Mesenchymal stem cell (in vitro differentiated cells and primary cell): Measurements from ENCODE around the gene MACC1. TPM values are rescaled to one million over a fixed set of nuclear protein-coding genes. Genes with fewer than 3 reads are reported as not detected.
A peak's percentile ranks its signal among the peaks of the same experiment; 100 is the strongest.

Experiments
- DNase-seq: peaks from one replicate; pipeline ENCODE4 v3.0.0-alpha.2; 2013
- H2AFZ ChIP-seq: one replicate; pipeline ENCODE4 v1.6.1; 2013; ENCODE audit warnings: low read depth, mild to moderate bottlenecking, control low read depth, inconsistent platforms, low read length, moderate library complexity
- H2AK5ac ChIP-seq: 2 replicates; pipeline ENCODE4 v1.6.1; 2013; ENCODE audit warnings: low read length, moderate library complexity, mild to moderate bottlenecking, inconsistent platforms; ENCODE audit not compliant: severe bottlenecking
- H2BK120ac ChIP-seq: one replicate; pipeline ENCODE4 v1.6.1; 2013; ENCODE audit warnings: low read depth, mild to moderate bottlenecking, inconsistent platforms, low read length, moderate library complexity
- H2BK12ac ChIP-seq, 2 experiments: one replicate each; pipeline ENCODE4 v1.6.1; 2013; ENCODE audit warnings: inconsistent platforms in 2 of 2, low read length in 2 of 2, mild to moderate bottlenecking in 2 of 2, moderate library complexity in 2 of 2, control low read depth in 1 of 2
- H2BK15ac ChIP-seq: one replicate; pipeline ENCODE4 v1.6.1; 2013; ENCODE audit warnings: mild to moderate bottlenecking, low read depth, inconsistent platforms; ENCODE audit not compliant: poor library complexity, severe bottlenecking
- H2BK5ac ChIP-seq: 2 replicates; pipeline ENCODE4 v1.6.1; 2013; ENCODE audit warnings: low read depth, mild to moderate bottlenecking, low read length, control low read depth, inconsistent platforms; ENCODE audit not compliant: poor library complexity, severe bottlenecking
- H3K14ac ChIP-seq, 2 experiments: one replicate each; pipeline ENCODE4 v1.6.1; 2013; ENCODE audit warnings: inconsistent platforms in 2 of 2, low read length in 2 of 2, control low read depth in 1 of 2, mild to moderate bottlenecking in 1 of 2, moderate library complexity in 1 of 2
- H3K18ac ChIP-seq, 2 experiments: one replicate each; pipeline ENCODE4 v1.6.1; 2013; ENCODE audit warnings: inconsistent platforms in 2 of 2, low read length in 2 of 2, control low read depth in 1 of 2, low read depth in 1 of 2, mild to moderate bottlenecking in 1 of 2
- H3K23ac ChIP-seq, 2 experiments: one replicate each; pipeline ENCODE4 v1.6.1; 2013; ENCODE audit warnings: inconsistent platforms in 2 of 2, low read length in 2 of 2, mild to moderate bottlenecking in 2 of 2, moderate library complexity in 2 of 2, control low read depth in 1 of 2
- H3K27ac ChIP-seq: 2 replicates; pipeline ENCODE4 v1.5.1; 2013; ENCODE audit warnings: mild to moderate bottlenecking, moderate library complexity, low read length, control low read depth, inconsistent platforms; ENCODE audit not compliant: poor library complexity, severe bottlenecking
- H3K27me3 ChIP-seq, 2 experiments: 2 replicates each; pipeline versions ENCODE4 v1.6.1 to v1.7.0; 2013; ENCODE audit warnings: low read length in 2 of 2, mild to moderate bottlenecking in 2 of 2, moderate library complexity in 2 of 2, control low read depth in 1 of 2, inconsistent platforms in 1 of 2; ENCODE audit not compliant: control insufficient read depth in 1 of 2, insufficient read depth in 1 of 2
- H3K36me3 ChIP-seq, 2 experiments: 2 replicates each; pipeline versions ENCODE4 v1.6.1 to v1.7.0; 2013; ENCODE audit warnings: low read length in 2 of 2, control low read depth in 1 of 2, inconsistent platforms in 1 of 2, low read depth in 1 of 2, mild to moderate bottlenecking in 1 of 2; ENCODE audit not compliant: insufficient read depth in 2 of 2, control insufficient read depth in 1 of 2
- H3K4ac ChIP-seq, 2 experiments: one replicate each; pipeline ENCODE4 v1.6.1; 2013; ENCODE audit warnings: inconsistent platforms in 2 of 2, low read length in 2 of 2, mild to moderate bottlenecking in 2 of 2, moderate library complexity in 2 of 2, control low read depth in 1 of 2, low read depth in 1 of 2
- H3K4me1 ChIP-seq: 2 replicates; pipeline ENCODE4 v1.6.1; 2013; ENCODE audit warnings: low read depth, low read length, control low read depth; ENCODE audit not compliant: control insufficient read depth, insufficient read depth
- H3K4me2 ChIP-seq: 2 replicates; pipeline ENCODE4 v1.6.1; 2013; ENCODE audit warnings: low read length, mild to moderate bottlenecking, inconsistent platforms; ENCODE audit not compliant: poor library complexity, severe bottlenecking
- H3K4me3 ChIP-seq, 2 experiments: 2 replicates each; pipeline versions ENCODE4 v1.5.1 to v1.7.0; 2013; ENCODE audit warnings: low read length in 2 of 2, mild to moderate bottlenecking in 2 of 2, control low read depth in 1 of 2, low read depth in 1 of 2; ENCODE audit not compliant: insufficient read depth in 1 of 2
- H3K79me1 ChIP-seq: replicated peaks from 2 replicates; pipeline ENCODE4 v1.6.1; 2013; ENCODE audit warnings: mild to moderate bottlenecking, control low read depth, low read length, inconsistent platforms; ENCODE audit not compliant: poor library complexity, severe bottlenecking
- H3K9ac ChIP-seq: 2 replicates; pipeline ENCODE4 v1.7.0; 2013; ENCODE audit warnings: mild to moderate bottlenecking, low read length, moderate library complexity
- H3K9me3 ChIP-seq: 2 replicates; pipeline ENCODE4 v1.7.0; 2013; ENCODE audit warnings: mild to moderate bottlenecking, low read length; ENCODE audit not compliant: control insufficient read depth
- H4K8ac ChIP-seq: one replicate; pipeline ENCODE4 v1.6.1; 2013; ENCODE audit warnings: inconsistent platforms, mild to moderate bottlenecking, low read length, moderate library complexity
- H4K91ac ChIP-seq: one replicate; pipeline ENCODE4 v1.6.1; 2013; ENCODE audit warnings: mild to moderate bottlenecking, low read length, inconsistent platforms
- WGBS: methylation state at CpG from one replicate; pipeline ENCODE4 v1.1.7; 2013; ENCODE audit warnings: mixed read lengths; 5-methylcytosine and 5-hydroxymethylcytosine counted together
- polyA plus RNA-seq, 2 experiments: library from polyadenylated mRNA; stranded (reverse); fragments of 200-250 nt; gene quantifications; one replicate each; pipeline ENCODE4 v1.2.3, GENCODE V29; 2013

Gene MACC1
- under 0.01 TPM for polyA plus RNA-seq (2013, experiment 1 of 2)
- not detected for polyA plus RNA-seq (2013, experiment 2 of 2)

- no peak within 1 kb of the TSS for H3K9ac ChIP-seq
- H3K4me1 ChIP-seq = peaks cover 15% of the 10 kb centered on the region
- H3K14ac ChIP-seq = no peak within 1 kb of the TSS
- H3K27me3 ChIP-seq = no peaks in the 10 kb centered on the region
- WGBS = 59% methylated on average over 3 of the region's 6 CpGs
- H2BK5ac ChIP-seq = no peak within 1 kb of the TSS
- H4K8ac ChIP-seq = no peak within 1 kb of the TSS
- no peak within 1 kb of the TSS for H3K27ac ChIP-seq
- no peak within 1 kb of the TSS for H3K23ac ChIP-seq
- no peaks in the 10 kb centered on the region for H3K79me1 ChIP-seq
- DNase-seq = no peak
- H3K18ac ChIP-seq = peak within 1 kb of the TSS in 1 of 2 experiments; percentile 14
- H2BK15ac ChIP-seq = peak within 1 kb of the TSS; percentile 78
- peak within 1 kb of the TSS; percentile 1 for H2AK5ac ChIP-seq
- H3K9me3 ChIP-seq = no peaks in the 10 kb centered on the region
- H3K36me3 ChIP-seq = no peaks in the 10 kb centered on the region
- H3K4me3 ChIP-seq = no peak within 1 kb of the TSS
- H2BK12ac ChIP-seq = peak within 1 kb of the TSS in 1 of 2 experiments; percentile 94
- H3K4me2 ChIP-seq = no peak within 1 kb of the TSS
- no peak within 1 kb of the TSS for H2BK120ac ChIP-seq
- H3K4ac ChIP-seq = peak within 1 kb of the TSS in 1 of 2 experiments; percentile 63
- no peak within 1 kb of the TSS for H2AFZ ChIP-seq
- peak within 1 kb of the TSS; percentile 45 for H4K91ac ChIP-seq
Observed at GRCh38 chr7:20217193-20217948, at the start of gene MACC1. Gene MACC1 (minus strand): TSS chr7:20217384. CDS start chr7:20161862, 55,522 bp downstream.

GRCh38 chr7:20264623-20265022 lies 47.4 kb upstream of the MACC1 start:
- Histone ChIP-seq H3K79me1 (no peaks in the 10 kb centered on the region), H2BK5ac (no peak overlapping the region), H3K4me2 (no peak overlapping the region), H3K23ac (no peak overlapping the region), H3K9me3 (no peaks in the 10 kb centered on the region), H2BK15ac (no peak overlapping the region), H3K4me3 (no peak overlapping the region), H3K4me1 (no peaks in the 10 kb centered on the region), H4K91ac (no peak overlapping the region), H2AFZ (no peak overlapping the region), H2AK5ac (no peak overlapping the region), H2BK120ac (no peak overlapping the region), H3K9ac (no peak overlapping the region), H3K4ac (no peak overlapping the region), H3K27ac (no peak overlapping the region), H3K27me3 (no peaks in the 10 kb centered on the region), H3K14ac (no peak overlapping the region), H3K18ac (no peak overlapping the region), H4K8ac (no peak overlapping the region), H3K36me3 (no peaks in the 10 kb centered on the region), H2BK12ac (no peak overlapping the region)
- no peak for DNase-seq
- 92% methylated on average over 1 of the region's 2 CpGs for WGBS

GRCh38 chr7:20260223-20260622 lies 43.0 kb upstream of the MACC1 start:
- Histone ChIP-seq H3K27ac (no peak overlapping the region), H3K4me1 (no peaks in the 10 kb centered on the region), H3K14ac (no peak overlapping the region), H3K4me3 (no peak overlapping the region), H3K36me3 (no peaks in the 10 kb centered on the region), H2BK15ac (no peak overlapping the region), H3K4ac (no peak overlapping the region), H2BK120ac (no peak overlapping the region), H3K18ac (no peak overlapping the region), H2AK5ac (no peak overlapping the region), H3K23ac (no peak overlapping the region), H3K9me3 (no peaks in the 10 kb centered on the region), H4K8ac (peak overlapping the region; percentile 69), H3K9ac (peak overlapping the region; percentile 20), H4K91ac (no peak overlapping the region), H3K27me3 (no peaks in the 10 kb centered on the region), H2BK5ac (no peak overlapping the region), H2BK12ac (no peak overlapping the region), H3K79me1 (no peaks in the 10 kb centered on the region), H2AFZ (no peak overlapping the region), H3K4me2 (no peak overlapping the region)
- WGBS = 100% methylated on average over 1 of the region's 1 CpG
- no peak for DNase-seq

- Histone ChIP-seq H2BK5ac (no peak overlapping the region), H3K4me1 (no peaks in the 10 kb centered on the region), H2BK15ac (no peak overlapping the region), H3K9ac (no peak overlapping the region), H4K91ac (no peak overlapping the region), H3K23ac (no peak overlapping the region), H3K27me3 (no peaks in the 10 kb centered on the region), H3K9me3 (no peaks in the 10 kb centered on the region), H3K27ac (no peak overlapping the region), H4K8ac (no peak overlapping the region), H2AK5ac (no peak overlapping the region), H3K18ac (no peak overlapping the region), H3K4me3 (no peak overlapping the region), H2BK12ac (no peak overlapping the region), H3K36me3 (no peaks in the 10 kb centered on the region), H3K79me1 (no peaks in the 10 kb centered on the region), H3K4ac (no peak overlapping the region), H3K4me2 (no peak overlapping the region), H2BK120ac (no peak overlapping the region), H3K14ac (no peak overlapping the region), H2AFZ (no peak overlapping the region)
- no peak for DNase-seq
Observed at GRCh38 chr7:20257212-20257611, 40.0 kb upstream of the MACC1 start.
